Osteoblast (primary cell): ENCODE measurements around the gene EMD. TPM values are rescaled to one million over a fixed set of nuclear protein-coding genes. Genes with fewer than 3 reads are reported as not detected.

Experiments used
- DNase-seq: peaks from one replicate; pipeline ENCODE4 v3.0.0; 2011; ENCODE audit warnings: low spot score, mixed read lengths; ENCODE audit not compliant: insufficient read length; ENCODE audit errors: missing footprints
- H2AFZ ChIP-seq: 2 replicates; pipeline ENCODE4 v1.6.0; 2011; ENCODE audit warnings: mild to moderate bottlenecking, low read length
- H3K27ac ChIP-seq: 2 replicates; pipeline ENCODE4 v1.5.1; 2011; ENCODE audit warnings: mild to moderate bottlenecking, low read depth, low read length, moderate library complexity
- H3K27me3 ChIP-seq: 2 replicates; pipeline ENCODE4 v1.6.0; 2012; ENCODE audit warnings: mild to moderate bottlenecking, control low read depth, inconsistent platforms, low read length, moderate library complexity; ENCODE audit not compliant: insufficient read depth
- H3K36me3 ChIP-seq: 2 replicates; pipeline ENCODE4 v1.5.1; 2011; ENCODE audit warnings: mild to moderate bottlenecking, low read length, control low read depth, moderate library complexity; ENCODE audit not compliant: insufficient read depth
- H3K4me1 ChIP-seq: 2 replicates; pipeline ENCODE4 v1.5.1; 2011; ENCODE audit warnings: mild to moderate bottlenecking, low read length, control low read depth, moderate library complexity; ENCODE audit not compliant: insufficient read depth
- H3K4me2 ChIP-seq: 2 replicates; pipeline ENCODE4 v1.6.0; 2011; ENCODE audit warnings: mild to moderate bottlenecking, low read length; ENCODE audit not compliant: insufficient read depth
- H3K4me3 ChIP-seq: fragments of 200-600 bp; sonication (generic); 3 replicates; pipeline ENCODE4 v1.5.1; 2012; ENCODE audit warnings: mild to moderate bottlenecking, low read length, inconsistent platforms; ENCODE audit not compliant: insufficient read depth
- H3K79me2 ChIP-seq: 2 replicates; pipeline ENCODE4 v1.6.0; 2012; ENCODE audit warnings: mild to moderate bottlenecking, low read length, control low read depth, inconsistent platforms; ENCODE audit not compliant: insufficient read depth
- H3K9me3 ChIP-seq: 2 replicates; pipeline ENCODE4 v1.5.1; 2011; ENCODE audit warnings: low read depth, low read length, control low read depth
- H4K20me1 ChIP-seq: 2 replicates; pipeline ENCODE4 v1.6.0; 2012; ENCODE audit warnings: mild to moderate bottlenecking, low read length, control low read depth; ENCODE audit not compliant: insufficient read depth
- CTCF ChIP-seq: IDR thresholded peaks from 2 replicates; pipeline ENCODE4 v1.5.1; 2011; ENCODE audit warnings: mild to moderate bottlenecking, low read depth, low read length, moderate library complexity; ENCODE audit errors: extremely low read depth
- small RNA-seq: library from RNA; depleted of rRNA; stranded (forward); fragments of <200 nt; gene quantifications from one replicate; pipeline ENCODE3, GENCODE V24; 2012
- total RNA-seq: library from RNA; depleted of rRNA; stranded (reverse); fragments of >200 nt; gene quantifications from 2 replicates; pipeline ENCODE4 v1.2.3, GENCODE V29; 2012

EMD gene
- total RNA-seq, 1 donor, result 29.7 TPM

- Histone ChIP-seq H4K20me1 (peaks cover 10% of the 10 kb centered on the region), H3K4me1 (peaks cover 7% of the 10 kb centered on the region), H2AFZ (no peak overlapping the region), H3K27me3 (no peaks in the 10 kb centered on the region), H3K79me2 (peaks cover 29% of the 10 kb centered on the region), H3K4me3 (no peak overlapping the region), H3K4me2 (no peak overlapping the region), H3K36me3 (peaks cover 14% of the 10 kb centered on the region), H3K27ac (no peak overlapping the region), H3K9me3 (no peaks in the 10 kb centered on the region)
- no peak for TF ChIP-seq CTCF
- no peak for DNase-seq
Measured at GRCh38 chrX:154430479-154430878, 51.4 kb downstream of the EMD start.

- TF ChIP-seq CTCF, result no peak
- Histone ChIP-seq H3K9me3 (no peaks in the 10 kb centered on the region), H3K4me3 (no peak overlapping the region), H3K27ac (no peak overlapping the region), H3K4me2 (no peak overlapping the region), H3K36me3 (peaks cover 14% of the 10 kb centered on the region), H3K27me3 (no peaks in the 10 kb centered on the region), H3K4me1 (peaks cover 7% of the 10 kb centered on the region), H4K20me1 (peaks cover 10% of the 10 kb centered on the region), H2AFZ (no peak overlapping the region), H3K79me2 (peaks cover 29% of the 10 kb centered on the region)
- DNase-seq, result no peak
Measured at GRCh38 chrX:154430916-154431315, 51.8 kb downstream of the EMD start.

Small RNA genes within 50 kb of the gene (small RNA-seq; reads per million reads assigned to genes)
- not detected for gene SNORA70

Other genes starting within 250 kb of the EMD start
- gene OPN1LW, start 235.1 kb upstream of the EMD start, total RNA-seq, result not detected in 2 replicates
- gene OPN1MW, start 196.7 kb upstream of the EMD start, total RNA-seq, result not detected in 2 replicates
- gene OPN1MW2, start 159.5 kb upstream of the EMD start, total RNA-seq, result not detected in 2 replicates
- gene OPN1MW3, start 121.7 kb upstream of the EMD start, total RNA-seq, result not detected in 2 replicates
- not detected in 2 replicates for gene TEX28, start 84.2 kb upstream of the EMD start, total RNA-seq
- gene TKTL1, start 83.5 kb upstream of the EMD start, total RNA-seq, result not detected in 2 replicates
- 2,632 and 3,431 TPM in 2 replicates for gene FLNA, start 4.7 kb upstream of the EMD start, total RNA-seq
- 1,832 and 2,517 TPM in 2 replicates for gene RPL10, start 19.1 kb downstream of the EMD start, total RNA-seq
- 58.9 and 74.6 TPM in 2 replicates for gene DNASE1L1, start 30.0 kb downstream of the EMD start, total RNA-seq
- 15.6 and 19.2 TPM in 2 replicates for gene TAFAZZIN, start 32.2 kb downstream of the EMD start, total RNA-seq
- gene ATP6AP1, start 49.4 kb downstream of the EMD start, total RNA-seq, result 59.2 and 61.9 TPM in 2 replicates
- gene GDI1, start 57.9 kb downstream of the EMD start, total RNA-seq, result 67.5 and 74.6 TPM in 2 replicates
- gene FAM50A, start 64.8 kb downstream of the EMD start, total RNA-seq, result 46.0 and 48.1 TPM in 2 replicates
- gene PLXNA3, start 79.0 kb downstream of the EMD start, total RNA-seq, result 15.9 and 18.8 TPM in 2 replicates
- gene LAGE3, start 100.0 kb downstream of the EMD start, total RNA-seq, result 16.5 and 21.7 TPM in 2 replicates
- gene UBL4A, start 107.3 kb downstream of the EMD start, total RNA-seq, result 30.4 and 31.5 TPM in 2 replicates
- 34.5 and 36.2 TPM in 2 replicates for gene SLC10A3, start 111.3 kb downstream of the EMD start, total RNA-seq
- gene FAM3A, start 136.9 kb downstream of the EMD start, total RNA-seq, result 20.6 and 21.4 TPM in 2 replicates
- 88.7 and 91.3 TPM in 2 replicates for gene G6PD, start 167.6 kb downstream of the EMD start, total RNA-seq
- gene IKBKG, start 168.3 kb downstream of the EMD start, total RNA-seq, result 16.8 and 18.5 TPM in 2 replicates
- gene CTAG1A, start 205.8 kb downstream of the EMD start, total RNA-seq, result not detected in 2 replicates
- gene CTAG1B, start 240.0 kb downstream of the EMD start, total RNA-seq, result not detected in 2 replicates